SU-DHL-6 (cell line): ENCODE measurements around the gene DDX42.

Experiments
- H2AFZ ChIP-seq: fragments of 200-600 bp; sonication (generic); 2 replicates; pipeline ENCODE4 v1.6.1; 2014; ENCODE audit warnings: low read depth, mild to moderate bottlenecking, moderate library complexity, mixed read lengths, antibody characterized with exemption, low read length; ENCODE audit not compliant: severe bottlenecking
- H3F3A ChIP-seq: fragments of 200-600 bp; shearing (Covaris generic); 2 replicates; pipeline ENCODE4 v1.6.0; 2016; ENCODE audit warnings: antibody characterized with exemption, mild to moderate bottlenecking; ENCODE audit not compliant: insufficient read depth
- H3K27ac ChIP-seq: fragments of 200-600 bp; sonication (generic); 2 replicates; pipeline ENCODE4 v1.5.1; 2016; ENCODE audit warnings: low read depth, mild to moderate bottlenecking, low read length, moderate library complexity, mixed read lengths
- H3K27me3 ChIP-seq: fragments of 200-600 bp; sonication (generic), shearing (Covaris generic); 2 replicates; pipeline ENCODE4 v1.6.0; 2014; ENCODE audit warnings: mild to moderate bottlenecking, low read length
- H3K36me3 ChIP-seq: fragments of 200-600 bp; sonication (generic); 2 replicates; pipeline ENCODE4 v1.6.1; 2014; ENCODE audit warnings: mild to moderate bottlenecking, low read length, mixed read lengths
- H3K4me2 ChIP-seq: fragments of 300-600, 200-600 bp; shearing (Covaris generic), sonication (generic); 2 replicates; pipeline ENCODE4 v1.6.0; 2014; ENCODE audit warnings: low read length, low read depth, mild to moderate bottlenecking; ENCODE audit not compliant: poor library complexity, severe bottlenecking
- H3K4me3 ChIP-seq: fragments of 200-600 bp; sonication (generic); 2 replicates; pipeline ENCODE4 v1.5.1; 2014; ENCODE audit warnings: antibody characterized with exemption, low read length, mild to moderate bottlenecking, mixed read lengths; ENCODE audit not compliant: insufficient read depth, poor library complexity, severe bottlenecking
- H3K79me2 ChIP-seq: fragments of 200-600 bp; sonication (generic); 2 replicates; pipeline ENCODE4 v1.6.1; 2014; ENCODE audit warnings: mild to moderate bottlenecking, low read length, moderate library complexity; ENCODE audit not compliant: insufficient read depth
- H3K9ac ChIP-seq: fragments of 200-600 bp; sonication (generic); 2 replicates; pipeline ENCODE4 v1.7.0; 2014; ENCODE audit warnings: mild to moderate bottlenecking, low read length
- H3K9me2 ChIP-seq: fragments of 200-600 bp; sonication (generic); replicated peaks from 2 replicates; pipeline ENCODE4 v1.6.1; 2014; ENCODE audit warnings: low read length; ENCODE audit not compliant: insufficient read depth
- H3K9me3 ChIP-seq: fragments of 200-600 bp; sonication (generic); 2 replicates; pipeline ENCODE4 v1.6.1; 2014; ENCODE audit warnings: low read length, mixed read lengths; ENCODE audit not compliant: insufficient read depth
- H4K20me1 ChIP-seq: fragments of 200-600 bp; sonication (generic); 2 replicates; pipeline ENCODE4 v1.6.1; 2014; ENCODE audit warnings: low read depth, mild to moderate bottlenecking, antibody characterized with exemption, low read length, moderate library complexity, mixed read lengths
- CTCF ChIP-seq: fragments of 200-600 bp; sonication (generic); IDR thresholded peaks from one replicate; pipeline ENCODE4 v1.5.1; 2017; ENCODE audit warnings: antibody characterized with exemption, mild to moderate bottlenecking, low read length, moderate library complexity; ENCODE audit not compliant: insufficient read depth, poor library complexity, severe bottlenecking
- EZH2phosphoT487 ChIP-seq: fragments of 200-600 bp; sonication (generic), shearing (Covaris generic); conservative IDR thresholded peaks from 2 replicates; pipeline ENCODE4 v1.6.1; 2018; ENCODE audit warnings: mild to moderate bottlenecking, antibody characterized with exemption, low read length, moderate library complexity, mixed read lengths

The DDX42 gene

GRCh38 chr17:63840591-63841349 is 66.8 kb downstream of the DDX42 start:
- H3K9me2 ChIP-seq, result no peaks in the 10 kb centered on the region
- no peaks in the 10 kb centered on the region for H3K9me3 ChIP-seq
- H3K36me3 ChIP-seq, result no peaks in the 10 kb centered on the region
- H2AFZ ChIP-seq, result no peak overlapping the region
- no peaks in the 10 kb centered on the region for H3K27me3 ChIP-seq
- TF ChIP-seq EZH2phosphoT487 (no peak), CTCF (no peak)
- H3F3A ChIP-seq, result peaks cover 17% of the 10 kb centered on the region
- no peaks in the 10 kb centered on the region; the same call in 1 of the 2 replicates for H4K20me1 ChIP-seq
- H3K27ac ChIP-seq, result peak overlapping the region; percentile 79
- peak overlapping the region; percentile 91 for H3K9ac ChIP-seq
- H3K4me2 ChIP-seq, result peak overlapping the region; percentile 88
- H3K4me3 ChIP-seq, result peak overlapping the region; percentile 83
- peaks cover 57% of the 10 kb centered on the region for H3K79me2 ChIP-seq

- peak overlapping the region; percentile 91 for H3K9ac ChIP-seq
- H4K20me1 ChIP-seq, result no peaks in the 10 kb centered on the region; the same call in 1 of the 2 replicates
- TF ChIP-seq EZH2phosphoT487 (no peak), CTCF (no peak)
- H3F3A ChIP-seq, result peaks cover 17% of the 10 kb centered on the region
- peak overlapping the region; percentile 79 for H3K27ac ChIP-seq
- no peaks in the 10 kb centered on the region for H3K9me2 ChIP-seq
- H3K4me2 ChIP-seq, result peak overlapping the region; percentile 88
- H3K27me3 ChIP-seq, result no peaks in the 10 kb centered on the region
- no peaks in the 10 kb centered on the region for H3K9me3 ChIP-seq
- peak overlapping the region; percentile 83 for H3K4me3 ChIP-seq
- no peak overlapping the region for H2AFZ ChIP-seq
- H3K79me2 ChIP-seq, result peaks cover 55% of the 10 kb centered on the region
- no peaks in the 10 kb centered on the region for H3K36me3 ChIP-seq
Observed at GRCh38 chr17:63841350-63842172, 67.6 kb downstream of the DDX42 start.

- H3K27ac ChIP-seq, result peak overlapping the region; percentile 79
- H3K4me2 ChIP-seq, result peak overlapping the region; percentile 88
- no peaks in the 10 kb centered on the region for H3K27me3 ChIP-seq
- no peak for TF ChIP-seq EZH2phosphoT487
- no peak for TF ChIP-seq CTCF
- H3K9me3 ChIP-seq, result no peaks in the 10 kb centered on the region
- H3K9me2 ChIP-seq, result no peaks in the 10 kb centered on the region
- H4K20me1 ChIP-seq, result no peaks in the 10 kb centered on the region; the same call in 1 of the 2 replicates
- peaks cover 49% of the 10 kb centered on the region for H3K79me2 ChIP-seq
- H3F3A ChIP-seq, result peaks cover 17% of the 10 kb centered on the region
- no peaks in the 10 kb centered on the region for H3K36me3 ChIP-seq
- H3K9ac ChIP-seq, result peak overlapping the region; percentile 91
- peak overlapping the region; percentile 83 for H3K4me3 ChIP-seq
- no peak overlapping the region for H2AFZ ChIP-seq
Observed at GRCh38 chr17:63842173-63842539, 68.2 kb downstream of the DDX42 start.
